Thyroid gland (tissue), 4 donors: Measurements from ENCODE around the gene HECTD4.

Experiments used
- POLR2A ChIP-seq, 2 donors: fragments of 450-650 bp; IDR thresholded peaks; one replicate each; pipeline ENCODE4 v1.6.1; 2017; ENCODE audit warnings: antibody characterized with exemption in 2 of 2, mild to moderate bottlenecking in 2 of 2, moderate library complexity in 1 of 2
- TF ChIP-seq, protein P1 (sequence below), 6 experiments: fragments of 200-600 bp in 3 of 6; fragments of 450-650 bp in 3 of 6; sonication (generic) in 3 of 6; IDR thresholded peaks; one replicate each; pipeline ENCODE4 v1.5.1; 2016 to 2019; ENCODE audit warnings: antibody characterized with exemption in 6 of 6, mild to moderate bottlenecking in 2 of 6, inconsistent platforms in 1 of 6, moderate library complexity in 1 of 6

DNA sequence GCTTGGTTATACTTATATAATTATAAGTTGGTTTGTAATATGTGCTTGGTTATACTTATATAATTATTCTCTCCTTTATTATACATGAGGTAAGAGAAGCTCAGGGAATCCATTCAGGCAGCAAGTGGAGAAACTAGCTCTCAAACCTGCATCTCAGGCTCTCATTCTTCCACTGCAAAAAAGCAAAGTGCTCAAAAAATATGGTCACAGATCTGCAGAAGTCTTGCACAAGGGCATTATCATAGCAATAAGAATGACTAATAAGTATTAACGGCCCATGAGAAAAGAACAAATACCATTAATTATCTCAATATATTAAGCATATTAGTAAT is 257.3 kb downstream of the HECTD4 start:
- TF ChIP-seq, protein P1, sequence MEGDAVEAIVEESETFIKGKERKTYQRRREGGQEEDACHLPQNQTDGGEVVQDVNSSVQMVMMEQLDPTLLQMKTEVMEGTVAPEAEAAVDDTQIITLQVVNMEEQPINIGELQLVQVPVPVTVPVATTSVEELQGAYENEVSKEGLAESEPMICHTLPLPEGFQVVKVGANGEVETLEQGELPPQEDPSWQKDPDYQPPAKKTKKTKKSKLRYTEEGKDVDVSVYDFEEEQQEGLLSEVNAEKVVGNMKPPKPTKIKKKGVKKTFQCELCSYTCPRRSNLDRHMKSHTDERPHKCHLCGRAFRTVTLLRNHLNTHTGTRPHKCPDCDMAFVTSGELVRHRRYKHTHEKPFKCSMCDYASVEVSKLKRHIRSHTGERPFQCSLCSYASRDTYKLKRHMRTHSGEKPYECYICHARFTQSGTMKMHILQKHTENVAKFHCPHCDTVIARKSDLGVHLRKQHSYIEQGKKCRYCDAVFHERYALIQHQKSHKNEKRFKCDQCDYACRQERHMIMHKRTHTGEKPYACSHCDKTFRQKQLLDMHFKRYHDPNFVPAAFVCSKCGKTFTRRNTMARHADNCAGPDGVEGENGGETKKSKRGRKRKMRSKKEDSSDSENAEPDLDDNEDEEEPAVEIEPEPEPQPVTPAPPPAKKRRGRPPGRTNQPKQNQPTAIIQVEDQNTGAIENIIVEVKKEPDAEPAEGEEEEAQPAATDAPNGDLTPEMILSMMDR (IDR thresholded peaks at IDR 0.05), result no peak
- no peak for TF ChIP-seq POLR2A (IDR thresholded peaks at IDR 0.05)
